ENCODE data around the gene ADH7.
A peak's percentile ranks its signal among the peaks of the same experiment; 100 is the strongest.

GRCh38 chr4:99405433-99406115 lies 29.6 kb downstream of the ADH7 start:
- no peak for TF ChIP-seq EZH2 (IDR thresholded peaks at IDR 0.05; ENCODE audit: borderline replicate concordance)
- peak; percentile 96 for TF ChIP-seq CTCF (IDR thresholded peaks at IDR 0.05; ENCODE audit: poor library complexity)

All from hepatocyte (in vitro differentiated cells).